Activated gamma-delta T cell treated with anti-CD3 and anti-CD28 coated beads, Interleukin-2, amount 50 U/mL, for 16 hours (primary cell): ENCODE data around the gene MAGEA4.

Source experiments
- DNase-seq: peaks from one replicate; pipeline ENCODE4 v3.0.0-alpha.2; 2020; ENCODE audit warnings: low read depth

The MAGEA4 gene

DNA sequence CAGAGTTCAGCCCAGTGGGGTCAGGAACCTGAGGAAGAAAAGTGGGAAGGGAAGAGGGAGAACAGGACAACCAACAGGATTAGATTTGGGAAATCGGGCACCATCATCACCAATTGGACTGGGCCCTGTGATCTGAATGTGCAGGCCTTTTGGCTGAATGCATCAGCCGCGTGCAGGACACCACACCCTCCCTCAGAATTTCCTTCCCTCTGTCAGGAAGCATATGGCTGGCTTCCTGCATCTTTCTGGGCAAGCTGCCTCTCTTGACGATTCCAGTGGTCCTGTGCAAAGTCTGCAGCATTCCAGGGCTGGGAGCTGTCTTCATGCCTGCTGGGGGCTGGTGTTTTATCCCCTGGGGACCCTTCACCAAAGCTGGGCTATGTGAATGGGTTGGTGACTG is 16.4 kb downstream of the MAGEA4 start:
- no peak for DNase-seq

DNA sequence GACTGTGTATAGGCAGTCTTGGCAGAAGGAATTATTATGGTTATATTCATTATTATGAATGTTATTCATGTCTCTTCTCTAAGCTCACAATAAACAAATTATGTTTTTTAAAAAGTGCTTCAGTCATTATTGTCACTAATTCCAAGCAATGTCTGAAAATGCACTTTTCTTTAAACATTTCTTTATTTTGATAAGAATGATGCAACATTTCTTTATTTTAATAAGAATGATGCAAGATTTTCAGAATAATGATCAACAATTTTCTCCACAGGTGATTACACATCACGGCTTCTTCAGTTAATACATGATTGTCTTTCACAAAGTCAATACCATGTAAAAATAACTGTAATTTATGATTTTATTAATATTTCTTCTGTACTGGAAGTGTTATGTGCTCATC is 22.7 kb downstream of the MAGEA4 start:
- no peak for DNase-seq

DNA sequence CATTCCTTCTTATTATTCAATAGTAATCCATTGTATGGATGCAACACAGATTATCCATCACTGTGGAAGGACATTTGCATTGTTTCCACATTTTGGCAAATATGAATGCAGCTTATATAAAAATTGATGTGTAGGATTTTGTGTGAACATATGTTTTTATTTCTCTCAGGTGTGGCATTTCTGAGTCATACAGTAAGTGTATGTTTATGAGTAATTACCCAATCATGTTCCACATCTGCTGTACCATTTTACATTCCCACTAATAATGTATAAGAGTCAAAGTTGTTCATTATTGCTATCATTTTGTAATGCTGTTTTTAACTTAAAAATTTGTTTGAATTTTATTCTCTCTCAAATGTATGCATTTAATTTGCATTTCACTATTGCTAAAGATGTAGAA is 25.5 kb downstream of the MAGEA4 start:
- DNase-seq: no peak

DNA sequence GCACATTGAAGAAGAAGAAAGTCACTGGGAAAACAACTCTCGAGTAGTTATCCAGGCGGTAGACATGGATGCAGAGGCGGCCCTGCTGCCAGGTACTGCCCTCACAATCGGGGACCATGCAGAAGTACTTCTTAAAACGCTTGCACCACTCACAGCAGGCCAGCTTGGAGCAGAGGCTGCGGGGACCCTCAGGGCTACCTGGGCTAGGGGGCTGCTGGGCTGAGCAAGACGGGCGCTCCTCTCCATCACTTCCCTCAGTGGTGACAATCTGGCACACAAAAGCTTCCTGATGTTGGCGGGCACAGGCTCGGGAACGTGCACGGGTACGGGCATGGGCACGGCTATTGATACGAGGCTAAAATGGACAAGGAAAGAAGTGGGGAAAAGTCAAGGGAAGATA is 42.0 kb downstream of the MAGEA4 start:
- DNase-seq: no peak

DNA sequence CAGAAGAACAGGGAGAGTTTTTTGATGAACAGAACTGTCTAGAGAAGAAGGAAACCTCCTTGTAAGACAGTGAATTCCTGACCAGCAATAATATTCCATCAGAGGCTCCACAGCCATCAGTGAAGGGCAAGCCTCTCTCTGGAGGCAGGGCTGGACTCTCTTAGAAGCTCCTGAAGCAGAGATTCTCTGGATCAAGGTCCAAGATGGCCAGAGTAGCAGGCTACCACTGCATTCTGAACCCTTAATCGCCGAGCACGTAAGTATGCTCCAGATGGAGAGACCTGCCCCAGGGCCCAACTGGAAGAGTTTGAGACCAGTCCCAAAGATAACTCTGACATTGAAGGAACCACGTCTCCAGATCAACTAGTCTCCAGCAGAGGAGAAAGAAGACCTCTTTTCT is 45.4 kb downstream of the MAGEA4 start:
- no peak for DNase-seq

DNA sequence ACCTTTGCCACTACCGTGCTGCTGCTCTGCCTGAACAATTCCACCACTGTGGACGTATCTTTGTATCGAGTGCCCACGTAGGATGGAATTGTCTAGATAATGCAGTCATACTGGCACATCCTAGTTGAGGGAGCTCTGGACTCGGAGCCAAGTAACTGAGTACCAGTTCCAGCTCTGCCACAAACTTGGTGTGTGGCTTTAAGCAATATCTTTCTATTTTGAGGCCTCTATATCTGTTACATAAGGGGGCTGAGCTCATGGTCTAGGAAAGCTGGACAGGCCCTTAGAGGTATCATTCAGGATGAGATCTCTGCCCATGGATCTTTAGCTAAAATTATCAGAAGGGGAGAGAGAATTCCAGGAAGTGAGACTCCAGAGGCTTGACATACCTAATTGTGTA is 49.3 kb downstream of the MAGEA4 start:
- DNase-seq: no peak

DNA sequence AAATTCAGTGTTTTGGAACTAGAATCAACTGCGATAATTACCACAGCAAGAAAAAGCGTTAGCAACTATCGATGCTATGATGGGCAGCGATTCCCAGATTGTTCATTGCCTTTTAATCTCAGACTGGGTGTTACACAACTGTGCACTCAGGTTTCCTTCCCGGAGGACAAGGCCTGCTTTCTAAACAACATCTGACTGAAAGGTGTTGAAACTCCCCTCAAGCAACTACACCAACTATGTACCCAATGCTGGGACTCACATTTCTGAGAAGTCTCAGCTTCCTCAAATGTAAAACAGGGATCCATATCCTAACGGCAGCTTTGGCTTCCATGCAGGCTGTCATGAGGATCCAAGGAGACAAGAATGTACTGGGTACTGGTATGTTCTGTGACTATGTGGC is 53.5 kb downstream of the MAGEA4 start:
- DNase-seq: no peak

DNA sequence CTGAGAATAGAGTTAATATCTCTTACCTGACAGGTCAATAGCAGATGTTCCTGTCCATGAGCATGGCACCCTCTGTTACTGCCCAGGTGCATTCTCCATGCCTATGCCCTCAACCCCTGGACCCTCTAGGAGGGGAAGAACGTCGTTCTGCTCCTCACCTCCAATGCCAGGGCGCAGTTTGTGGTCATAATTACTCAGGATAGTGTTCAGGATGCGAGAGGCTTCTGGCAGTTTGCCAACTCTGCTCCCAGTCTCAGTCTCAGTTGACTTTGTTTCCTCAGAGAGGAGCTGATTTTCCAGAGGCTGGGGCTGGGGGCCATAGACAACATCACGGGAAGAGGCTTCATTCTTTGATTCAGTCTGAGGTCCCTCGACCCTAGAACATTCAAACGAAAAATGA is 57.3 kb downstream of the MAGEA4 start:
- DNase-seq: no peak

DNA sequence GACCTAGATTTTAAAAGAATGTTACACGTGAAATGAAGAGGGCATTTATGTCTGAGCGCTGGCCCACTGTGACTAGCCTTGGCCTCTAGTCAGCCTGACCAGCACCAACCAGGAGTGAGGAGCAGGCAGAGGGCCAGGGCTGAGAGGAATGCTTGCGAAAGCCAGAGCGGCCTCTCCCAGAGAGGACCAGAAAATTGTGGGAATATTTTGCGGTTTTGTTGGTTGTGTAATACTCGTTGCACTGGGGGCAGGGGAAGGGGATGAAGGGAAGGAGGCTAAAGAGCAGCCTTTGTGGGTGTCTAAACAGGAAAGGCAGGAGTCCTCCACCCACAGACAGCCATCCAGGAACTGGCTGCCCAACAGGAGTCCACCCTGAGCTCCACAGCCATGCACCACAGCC is 58.0 kb downstream of the MAGEA4 start:
- DNase-seq: no peak

DNA sequence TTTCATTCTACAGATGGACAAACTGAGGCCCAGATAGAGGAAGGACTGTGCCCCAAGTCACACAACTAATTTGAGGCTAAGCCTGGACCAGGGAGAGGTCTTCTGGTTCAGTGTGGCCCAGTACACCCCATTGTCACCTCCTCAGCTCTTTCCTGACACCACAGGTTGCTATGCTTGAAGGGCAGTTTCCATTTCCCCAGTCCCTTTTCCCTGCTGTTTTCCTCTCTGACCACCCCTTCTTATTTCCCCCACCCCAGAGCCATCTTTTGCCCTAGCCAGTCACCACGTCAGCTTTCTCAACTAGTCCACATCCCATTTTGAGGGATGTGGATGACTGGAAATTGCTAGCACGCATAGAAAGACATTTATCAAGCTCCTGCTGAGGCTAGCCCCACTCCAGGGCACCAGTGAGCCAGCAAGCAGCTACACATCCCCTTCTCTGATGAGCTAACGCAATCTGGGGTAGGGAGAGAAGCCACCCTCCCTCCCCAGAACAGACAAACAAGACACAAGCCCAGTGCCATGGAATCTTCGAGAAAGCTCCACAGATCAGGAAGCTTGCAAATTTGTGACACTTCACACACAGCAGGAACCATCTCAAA is 60.5 kb downstream of the MAGEA4 start:
- DNase-seq: no peak

DNA sequence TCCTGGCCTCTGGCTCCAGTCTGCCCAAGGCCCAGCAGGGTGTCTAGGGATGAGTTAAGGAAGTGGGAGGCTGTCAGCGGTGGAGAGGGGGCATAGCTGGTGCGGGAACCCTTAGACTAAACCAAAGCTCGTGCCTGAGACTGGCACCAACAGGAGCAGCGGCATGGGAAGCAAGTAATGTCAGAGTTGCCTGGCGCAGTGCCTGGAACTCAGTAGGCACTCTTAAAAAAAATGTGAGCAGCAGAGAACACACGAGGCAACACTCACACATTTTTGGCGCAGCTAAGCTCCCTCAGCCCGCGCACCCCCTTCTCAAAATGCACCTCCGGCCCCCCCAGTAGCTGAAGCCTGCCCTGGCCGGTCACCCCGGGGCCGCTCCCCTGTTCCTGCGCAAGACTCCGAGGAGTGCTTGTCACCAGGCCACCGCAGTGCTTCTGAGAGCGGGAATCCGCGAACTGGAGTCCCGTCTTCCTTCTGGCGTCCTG is 61.2 kb downstream of the MAGEA4 start:
- no peak for DNase-seq
